HG03039 (cell line): ENCODE results near the gene CWF19L2.
"Not testable (repeated sequence)": the region's sequence is repeated elsewhere in the genome, so short reads cannot be mapped to it uniquely, and the experiment has no call there.

Experiments used
- ATAC-seq: cut with Tn5 transposase; IDR thresholded peaks from one replicate; pipeline ENCODE4 v1.9.1; 2021; ENCODE audit warnings: mild to moderate bottlenecking, moderate library complexity; ENCODE audit not compliant: unreplicated experiment

CWF19L2 gene

GRCh38 chr11:107439586-107440167 lies 17.9 kb downstream of the CWF19L2 start:
- no peak for ATAC-seq

GRCh38 chr11:107438148-107438547 lies 19.5 kb downstream of the CWF19L2 start:
- ATAC-seq = no peak

GRCh38 chr11:107430525-107430924 lies 27.1 kb downstream of the CWF19L2 start:
- ATAC-seq = no peak

- no peak for ATAC-seq
Observed at GRCh38 chr11:107427569-107428180, 29.9 kb downstream of the CWF19L2 start.

GRCh38 chr11:107413352-107413751 lies 44.3 kb downstream of the CWF19L2 start:
- no peak for ATAC-seq

- no peak for ATAC-seq
Observed at GRCh38 chr11:107408762-107409211, 48.8 kb downstream of the CWF19L2 start.

- ATAC-seq = no peak
Observed at GRCh38 chr11:107405260-107405659, 52.4 kb downstream of the CWF19L2 start.

- not testable (repeated sequence) for ATAC-seq
Observed at GRCh38 chr11:107401131-107401530, 56.5 kb downstream of the CWF19L2 start.

GRCh38 chr11:107397357-107397756 lies 60.3 kb downstream of the CWF19L2 start:
- no peak for ATAC-seq

- no peak for ATAC-seq
Observed at GRCh38 chr11:107392611-107393010, 65.0 kb downstream of the CWF19L2 start.

- not testable (repeated sequence) for ATAC-seq
Observed at GRCh38 chr11:107390701-107391100, 66.9 kb downstream of the CWF19L2 start.

- ATAC-seq = no peak
Observed at GRCh38 chr11:107387666-107388065, 70.0 kb downstream of the CWF19L2 start.

- no peak for ATAC-seq
Observed at GRCh38 chr11:107385361-107385981, 72.2 kb downstream of the CWF19L2 start.

GRCh38 chr11:107384144-107384852 lies 73.3 kb downstream of the CWF19L2 start:
- ATAC-seq = no peak

GRCh38 chr11:107372439-107372838 lies 85.2 kb downstream of the CWF19L2 start:
- ATAC-seq = no peak

GRCh38 chr11:107370390-107370789 lies 87.2 kb downstream of the CWF19L2 start:
- no peak for ATAC-seq

- no peak for ATAC-seq
Observed at GRCh38 chr11:107359701-107360100, 97.9 kb downstream of the CWF19L2 start.

GRCh38 chr11:107357877-107358276 lies 99.7 kb downstream of the CWF19L2 start:
- no peak for ATAC-seq

- no peak for ATAC-seq
Observed at GRCh38 chr11:107354780-107355179, 102.8 kb downstream of the CWF19L2 start.

- ATAC-seq = no peak
Observed at GRCh38 chr11:107337917-107338316, 119.7 kb downstream of the CWF19L2 start.

GRCh38 chr11:107331728-107332127 lies 125.9 kb downstream of the CWF19L2 start:
- no peak for ATAC-seq

- no peak for ATAC-seq
Observed at GRCh38 chr11:107329164-107329563, 128.5 kb downstream of the CWF19L2 start.
